Measurements from ENCODE around the gene NAPSA.

- TF ChIP-seq EP300 (IDR thresholded peaks at IDR 0.05) (no peak), POLR2AphosphoS5 (IDR thresholded peaks at IDR 0.05) (no peak), POLR2A (IDR thresholded peaks at IDR 0.05) (no peak), CTCF (IDR thresholded peaks at IDR 0.05) (no peak)
These were observed 16.0 kb downstream of the NAPSA start for GRCh38 chr19:50349277-50350057.
